Neuronal stem cell (in vitro differentiated cells): Measurements from ENCODE around the gene CORO2B.

Experiments
- DNase-seq: peaks from one replicate; pipeline ENCODE4 v3.0.0-alpha.2; 2013; ENCODE audit warnings: low spot score
- H2AFZ ChIP-seq: one replicate; pipeline ENCODE4 v1.6.1; 2013; ENCODE audit warnings: mild to moderate bottlenecking, low read length, inconsistent platforms
- H2AK5ac ChIP-seq: 2 replicates; pipeline ENCODE4 v1.6.1; 2013; ENCODE audit warnings: low read depth, mild to moderate bottlenecking, inconsistent platforms, low read length, moderate library complexity, mixed read lengths
- H2BK120ac ChIP-seq: 2 replicates; pipeline ENCODE4 v1.6.1; 2013; ENCODE audit warnings: low read depth, mild to moderate bottlenecking, inconsistent platforms, low read length, moderate library complexity, mixed read lengths
- H2BK12ac ChIP-seq: one replicate; pipeline ENCODE4 v1.6.1; 2013; ENCODE audit warnings: low read length, inconsistent platforms
- H2BK15ac ChIP-seq: 2 replicates; pipeline ENCODE4 v1.6.1; 2013; ENCODE audit warnings: mild to moderate bottlenecking, low read length, inconsistent platforms, mixed read lengths
- H2BK5ac ChIP-seq: one replicate; pipeline ENCODE4 v1.6.1; 2013; ENCODE audit warnings: inconsistent platforms, mild to moderate bottlenecking, low read length, moderate library complexity
- H3K14ac ChIP-seq: one replicate; pipeline ENCODE4 v1.6.1; 2013; ENCODE audit warnings: low read length, inconsistent platforms
- H3K18ac ChIP-seq: 2 replicates; pipeline ENCODE4 v1.6.1; 2013; ENCODE audit warnings: low read length, inconsistent platforms
- H3K23ac ChIP-seq: 2 replicates; pipeline ENCODE4 v1.6.1; 2013; ENCODE audit warnings: low read depth, mild to moderate bottlenecking, mixed read lengths, low read length, inconsistent platforms; ENCODE audit not compliant: poor library complexity
- H3K27ac ChIP-seq: replicated peaks from 3 replicates; pipeline ENCODE4 v1.5.1; 2013; ENCODE audit warnings: low read length, inconsistent platforms
- H3K27me3 ChIP-seq, 3 experiments: 2 replicates each; pipeline ENCODE4 v1.6.1; 2013; ENCODE audit warnings: low read length in 3 of 3, mild to moderate bottlenecking in 2 of 3, inconsistent platforms in 1 of 3, low read depth in 1 of 3, mixed read lengths in 1 of 3, moderate library complexity in 1 of 3; ENCODE audit not compliant: control insufficient read depth in 3 of 3, insufficient read depth in 3 of 3
- H3K36me3 ChIP-seq, 2 donors: replicated peaks in 1 of 2; 2 replicates each; pipeline ENCODE4 v1.6.1; 2013; ENCODE audit warnings: low read length in 2 of 2; ENCODE audit not compliant: control insufficient read depth in 2 of 2, insufficient read depth in 2 of 2
- H3K4ac ChIP-seq: 2 replicates; pipeline ENCODE4 v1.6.1; 2013; ENCODE audit warnings: inconsistent platforms, mild to moderate bottlenecking, low read length, moderate library complexity
- H3K4me1 ChIP-seq, 2 donors: 1 replicate in 1 of 2; 2 replicates in 1 of 2; pipeline ENCODE4 v1.6.1; 2013; ENCODE audit warnings: low read length in 2 of 2, low read depth in 1 of 2; ENCODE audit not compliant: control insufficient read depth in 2 of 2, insufficient read depth in 1 of 2
- H3K4me2 ChIP-seq: one replicate; pipeline ENCODE4 v1.6.1; 2013; ENCODE audit warnings: mild to moderate bottlenecking, low read length, inconsistent platforms; ENCODE audit not compliant: insufficient read depth, poor library complexity, severe bottlenecking
- H3K4me3 ChIP-seq, 2 donors: 2 replicates each; pipeline ENCODE4 v1.5.1; 2013; ENCODE audit warnings: low read length in 2 of 2, mild to moderate bottlenecking in 2 of 2, inconsistent platforms in 1 of 2, moderate library complexity in 1 of 2
- H3K79me1 ChIP-seq: one replicate; pipeline ENCODE4 v1.6.1; 2013; ENCODE audit warnings: low read depth, mild to moderate bottlenecking, inconsistent platforms, low read length, moderate library complexity
- H3K9ac ChIP-seq: one replicate; pipeline ENCODE4 v1.6.1; 2013; ENCODE audit warnings: mild to moderate bottlenecking, low read depth, low read length, inconsistent platforms; ENCODE audit not compliant: poor library complexity
- H3K9me3 ChIP-seq, 2 donors: replicated peaks in 1 of 2; 2 replicates each; pipeline versions ENCODE3 to v1.6.1; 2013; ENCODE audit warnings: low read length in 2 of 2, mild to moderate bottlenecking in 2 of 2, inconsistent platforms in 1 of 2, low read depth in 1 of 2, mixed read lengths in 1 of 2, moderate library complexity in 1 of 2; ENCODE audit not compliant: control insufficient read depth in 2 of 2, insufficient read depth in 1 of 2
- H4K8ac ChIP-seq: one replicate; pipeline ENCODE4 v1.6.1; 2013; ENCODE audit warnings: low read depth, mild to moderate bottlenecking, inconsistent platforms, low read length, moderate library complexity
- H4K91ac ChIP-seq: one replicate; pipeline ENCODE4 v1.6.1; 2013; ENCODE audit warnings: low read length, low read depth, mild to moderate bottlenecking, inconsistent platforms; ENCODE audit not compliant: poor library complexity
- WGBS, 2 donors: extraction: QIAGEN DNeasy Blood & Tissue Kit; methylation state at CpG; one replicate each; pipeline ENCODE4 v1.1.7; 2013; ENCODE audit warnings: missing lambda C conversion rate in 2 of 2, mixed read lengths in 1 of 2; ENCODE audit not compliant: insufficient read length in 2 of 2, insufficient replicate concordance in 1 of 2; ENCODE audit errors: extremely low coverage in 2 of 2; 5-methylcytosine and 5-hydroxymethylcytosine counted together

The CORO2B gene

GRCh38 chr15:68774521-68775235, 195.9 kb downstream of the CORO2B start:
- H3K79me1 ChIP-seq, result no peaks in the 10 kb centered on the region
- H3K23ac ChIP-seq, result no peak overlapping the region
- H3K9me3 ChIP-seq, result no peaks in the 10 kb centered on the region
- peaks cover 0 to 4% (median 0%) of the 10 kb centered on the region in 3 experiments for H3K27me3 ChIP-seq
- no peak overlapping the region for H3K14ac ChIP-seq
- no peak overlapping the region for H2AFZ ChIP-seq
- H3K4me1 ChIP-seq, result peaks cover 2 to 3% of the 10 kb centered on the region in 2 donors
- no peak overlapping the region for H2BK12ac ChIP-seq
- DNase-seq, result no peak
- H3K9ac ChIP-seq, result no peak overlapping the region
- H2BK15ac ChIP-seq, result no peak overlapping the region
- H2AK5ac ChIP-seq, result no peak overlapping the region
- no peak overlapping the region for H2BK5ac ChIP-seq
- H3K4me2 ChIP-seq, result no peak overlapping the region
- H3K36me3 ChIP-seq, result peaks cover 7 to 31% of the 10 kb centered on the region in 2 donors
- H2BK120ac ChIP-seq, result no peak overlapping the region
- H3K4ac ChIP-seq, result no peak overlapping the region
- H3K18ac ChIP-seq, result no peak overlapping the region
- no CpG with 5 or more reads among the region's 3 CpGs for WGBS, 2 donors
- H3K4me3 ChIP-seq, result no peak overlapping the region
- H4K91ac ChIP-seq, result no peak overlapping the region
- no peak overlapping the region for H4K8ac ChIP-seq
- no peak overlapping the region for H3K27ac ChIP-seq

- DNase-seq, result no peak
- H3K27me3 ChIP-seq, result no peaks in the 10 kb centered on the region
These were observed 196.4 kb downstream of the CORO2B start for GRCh38 chr15:68775236-68775577.

GRCh38 chr15:68775671-68776476, 197.1 kb downstream of the CORO2B start:
- no peak overlapping the region for H3K23ac ChIP-seq
- no peak overlapping the region for H3K4me3 ChIP-seq
- H3K27ac ChIP-seq, result no peak overlapping the region
- H3K79me1 ChIP-seq, result no peaks in the 10 kb centered on the region
- no peak overlapping the region for H3K9ac ChIP-seq
- no peak overlapping the region for H4K91ac ChIP-seq
- H2AFZ ChIP-seq, result no peak overlapping the region
- H3K36me3 ChIP-seq, result peaks cover 14 to 41% of the 10 kb centered on the region in 2 donors
- no peak overlapping the region for H4K8ac ChIP-seq
- H2BK5ac ChIP-seq, result no peak overlapping the region
- DNase-seq, result no peak
- H3K14ac ChIP-seq, result no peak overlapping the region
- no peaks in the 10 kb centered on the region for H3K27me3 ChIP-seq
- H2BK12ac ChIP-seq, result no peak overlapping the region
- H3K9me3 ChIP-seq, result no peaks in the 10 kb centered on the region
- no peak overlapping the region for H2BK15ac ChIP-seq
- H3K18ac ChIP-seq, result no peak overlapping the region
- H3K4me2 ChIP-seq, result no peak overlapping the region
- no peak overlapping the region for H3K4ac ChIP-seq
- H2AK5ac ChIP-seq, result no peak overlapping the region
- no peak overlapping the region for H2BK120ac ChIP-seq
- peaks cover 2 to 3% of the 10 kb centered on the region in 2 donors for H3K4me1 ChIP-seq
- no CpG with 5 or more reads among the region's 8 CpGs for WGBS, 2 donors

More at GRCh38 chr15:68775236-68775577, 196.4 kb downstream of the CORO2B start:
- Histone ChIP-seq H3K18ac (no peak overlapping the region), H3K9me3 (no peaks in the 10 kb centered on the region), H3K4ac (no peak overlapping the region), H2BK15ac (no peak overlapping the region), H2BK120ac (no peak overlapping the region), H3K4me3 (no peak overlapping the region), H3K27ac (no peak overlapping the region), H2AK5ac (no peak overlapping the region), H3K4me1 (peaks cover 2 to 3% of the 10 kb centered on the region in 2 donors), H4K8ac (no peak overlapping the region), H2BK5ac (no peak overlapping the region), H2BK12ac (no peak overlapping the region), H3K79me1 (no peaks in the 10 kb centered on the region), H2AFZ (no peak overlapping the region), H3K14ac (no peak overlapping the region), H4K91ac (no peak overlapping the region), H3K4me2 (no peak overlapping the region), H3K23ac (no peak overlapping the region), H3K36me3 (peaks cover 9 to 35% of the 10 kb centered on the region in 2 donors), H3K9ac (no peak overlapping the region)
- no CpG with 5 or more reads among the region's 3 CpGs for WGBS, 2 donors
